Skin of body (tissue), 2 donors: ENCODE data around the gene FAM193B. TPM values are rescaled to one million over a fixed set of nuclear protein-coding genes. Genes with fewer than 3 reads are reported as not detected.
"Not testable (repeated sequence)": the region's sequence is repeated elsewhere in the genome, so short reads cannot be mapped to it uniquely, and the experiment has no call there.

Source experiments
- DNase-seq: peaks from one replicate; lab custom pipeline; 2025; lab: John Stamatoyannopoulos, UW
- total RNA-seq: library from RNA; depleted of rRNA; stranded (reverse); fragments of >200 nt; gene quantifications from one replicate; pipeline ENCODE4 v1.2.3, GENCODE V29; 2014

FAM193B gene
- total RNA-seq, 1 donor from 2014 or later = 30.8 TPM

GRCh38 chr5:177538876-177539275 is 15.5 kb downstream of the FAM193B start:
- no peak for DNase-seq

- DNase-seq = no peak
Measured at GRCh38 chr5:177537389-177538361, 16.7 kb downstream of the FAM193B start.

- DNase-seq = no peak
Measured at GRCh38 chr5:177536386-177536785, 18.0 kb downstream of the FAM193B start.

- DNase-seq = no peak
Measured at GRCh38 chr5:177535125-177535524, 19.2 kb downstream of the FAM193B start.

GRCh38 chr5:177534433-177534832 is 19.9 kb downstream of the FAM193B start:
- not testable (repeated sequence) for DNase-seq

- no peak for DNase-seq
Measured at GRCh38 chr5:177531209-177531940, 23.0 kb downstream of the FAM193B start.

GRCh38 chr5:177530638-177531037 is 23.7 kb downstream of the FAM193B start:
- DNase-seq = no peak

GRCh38 chr5:177529247-177530203 is 24.8 kb downstream of the FAM193B start:
- DNase-seq = no peak

- DNase-seq = no peak
Measured at GRCh38 chr5:177528631-177529030, 25.7 kb downstream of the FAM193B start.

GRCh38 chr5:177527595-177527994 is 26.8 kb downstream of the FAM193B start:
- no peak for DNase-seq

- DNase-seq = no peak
Measured at GRCh38 chr5:177526791-177527190, 27.6 kb downstream of the FAM193B start.

- DNase-seq = no peak
Measured at GRCh38 chr5:177526191-177526590, 28.2 kb downstream of the FAM193B start.

GRCh38 chr5:177524941-177525655 is 29.3 kb downstream of the FAM193B start:
- DNase-seq = no peak

- DNase-seq = no peak
Measured at GRCh38 chr5:177524539-177524900, 29.8 kb downstream of the FAM193B start.

GRCh38 chr5:177523711-177524538 is 30.4 kb downstream of the FAM193B start:
- no peak for DNase-seq

GRCh38 chr5:177520916-177521513 is 33.3 kb downstream of the FAM193B start:
- no peak for DNase-seq

- no peak for DNase-seq
Measured at GRCh38 chr5:177520271-177520670, 34.1 kb downstream of the FAM193B start.

GRCh38 chr5:177519463-177520235 is 34.7 kb downstream of the FAM193B start:
- DNase-seq = no peak
